NCI-H226 (cell line): ENCODE data around the gene COPG2.

Experiments used
- DNase-seq: peaks from one replicate; pipeline ENCODE4 v3.0.0-alpha.2; 2015

Gene COPG2

GRCh38 chr7:130492523-130493274 is 175.8 kb downstream of the COPG2 start:
- DNase-seq = no peak

GRCh38 chr7:130491841-130492522 is 176.6 kb downstream of the COPG2 start, which contains the start of gene MEST:
TSS of gene MEST (plus strand) at chr7:130492085. CDS start at chr7:130492314, 229 bp downstream.
- DNase-seq = peak; percentile 38

- no peak for DNase-seq
Observed at GRCh38 chr7:130490888-130491804, 177.4 kb downstream of the COPG2 start.

- DNase-seq = no peak
Observed at GRCh38 chr7:130490311-130490791, 178.2 kb downstream of the COPG2 start.

- DNase-seq = peak; percentile 96
Observed at GRCh38 chr7:130489140-130489983, 179.2 kb downstream of the COPG2 start.

- DNase-seq = no peak
Observed at GRCh38 chr7:130488392-130489139, 180.0 kb downstream of the COPG2 start.

- DNase-seq = peak; percentile 23
Observed at GRCh38 chr7:130486954-130487436, 181.6 kb downstream of the COPG2 start.

- DNase-seq = no peak
Observed at GRCh38 chr7:130486114-130486953, 182.2 kb downstream of the COPG2 start.

- no peak for DNase-seq
Observed at GRCh38 chr7:130485734-130486113, 182.8 kb downstream of the COPG2 start.

- DNase-seq = no peak
Observed at GRCh38 chr7:130483031-130483430, 185.5 kb downstream of the COPG2 start.

GRCh38 chr7:130481898-130482297 is 186.7 kb downstream of the COPG2 start:
- DNase-seq = peak; percentile 52

GRCh38 chr7:130479716-130480400 is 188.7 kb downstream of the COPG2 start:
- DNase-seq = no peak

GRCh38 chr7:130478991-130479390 is 189.6 kb downstream of the COPG2 start:
- no peak for DNase-seq

- no peak for DNase-seq
Observed at GRCh38 chr7:130476297-130477150, 192.0 kb downstream of the COPG2 start.

GRCh38 chr7:130475776-130476175 is 192.8 kb downstream of the COPG2 start:
- DNase-seq = no peak

- DNase-seq = no peak
Observed at GRCh38 chr7:130473876-130474275, 194.7 kb downstream of the COPG2 start.

GRCh38 chr7:130473289-130473688 is 195.3 kb downstream of the COPG2 start:
- no peak for DNase-seq

- no peak for DNase-seq
Observed at GRCh38 chr7:130471974-130472373, 196.6 kb downstream of the COPG2 start.

- DNase-seq = no peak
Observed at GRCh38 chr7:130468612-130469011, 199.9 kb downstream of the COPG2 start.
